ENCODE measurements around the gene TFPI.

DNA sequence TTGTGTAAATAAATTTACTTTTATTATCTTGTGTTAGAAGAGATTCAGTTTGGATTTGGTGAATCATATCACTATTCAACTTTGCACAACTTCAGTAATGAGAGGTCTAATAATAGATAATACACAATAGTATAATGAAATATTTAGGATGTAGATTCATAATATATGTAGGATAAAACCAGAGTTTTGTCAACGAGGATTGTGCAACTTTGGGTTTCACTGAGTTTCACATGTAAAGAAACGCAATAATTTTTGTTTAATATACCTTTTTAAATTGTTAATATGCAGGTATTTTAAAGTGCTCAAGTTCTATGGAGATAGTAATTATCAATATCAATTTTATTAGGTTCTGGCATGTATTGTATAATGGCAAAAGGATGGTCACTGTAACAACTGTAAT, 111.5 kb downstream of the TFPI start:
- TF ChIP-seq, protein P1, sequence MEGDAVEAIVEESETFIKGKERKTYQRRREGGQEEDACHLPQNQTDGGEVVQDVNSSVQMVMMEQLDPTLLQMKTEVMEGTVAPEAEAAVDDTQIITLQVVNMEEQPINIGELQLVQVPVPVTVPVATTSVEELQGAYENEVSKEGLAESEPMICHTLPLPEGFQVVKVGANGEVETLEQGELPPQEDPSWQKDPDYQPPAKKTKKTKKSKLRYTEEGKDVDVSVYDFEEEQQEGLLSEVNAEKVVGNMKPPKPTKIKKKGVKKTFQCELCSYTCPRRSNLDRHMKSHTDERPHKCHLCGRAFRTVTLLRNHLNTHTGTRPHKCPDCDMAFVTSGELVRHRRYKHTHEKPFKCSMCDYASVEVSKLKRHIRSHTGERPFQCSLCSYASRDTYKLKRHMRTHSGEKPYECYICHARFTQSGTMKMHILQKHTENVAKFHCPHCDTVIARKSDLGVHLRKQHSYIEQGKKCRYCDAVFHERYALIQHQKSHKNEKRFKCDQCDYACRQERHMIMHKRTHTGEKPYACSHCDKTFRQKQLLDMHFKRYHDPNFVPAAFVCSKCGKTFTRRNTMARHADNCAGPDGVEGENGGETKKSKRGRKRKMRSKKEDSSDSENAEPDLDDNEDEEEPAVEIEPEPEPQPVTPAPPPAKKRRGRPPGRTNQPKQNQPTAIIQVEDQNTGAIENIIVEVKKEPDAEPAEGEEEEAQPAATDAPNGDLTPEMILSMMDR (IDR thresholded peaks at IDR 0.05) = peak; percentile 14; the same call in 1 of the 2 replicates
- TF ChIP-seq, protein P2, sequence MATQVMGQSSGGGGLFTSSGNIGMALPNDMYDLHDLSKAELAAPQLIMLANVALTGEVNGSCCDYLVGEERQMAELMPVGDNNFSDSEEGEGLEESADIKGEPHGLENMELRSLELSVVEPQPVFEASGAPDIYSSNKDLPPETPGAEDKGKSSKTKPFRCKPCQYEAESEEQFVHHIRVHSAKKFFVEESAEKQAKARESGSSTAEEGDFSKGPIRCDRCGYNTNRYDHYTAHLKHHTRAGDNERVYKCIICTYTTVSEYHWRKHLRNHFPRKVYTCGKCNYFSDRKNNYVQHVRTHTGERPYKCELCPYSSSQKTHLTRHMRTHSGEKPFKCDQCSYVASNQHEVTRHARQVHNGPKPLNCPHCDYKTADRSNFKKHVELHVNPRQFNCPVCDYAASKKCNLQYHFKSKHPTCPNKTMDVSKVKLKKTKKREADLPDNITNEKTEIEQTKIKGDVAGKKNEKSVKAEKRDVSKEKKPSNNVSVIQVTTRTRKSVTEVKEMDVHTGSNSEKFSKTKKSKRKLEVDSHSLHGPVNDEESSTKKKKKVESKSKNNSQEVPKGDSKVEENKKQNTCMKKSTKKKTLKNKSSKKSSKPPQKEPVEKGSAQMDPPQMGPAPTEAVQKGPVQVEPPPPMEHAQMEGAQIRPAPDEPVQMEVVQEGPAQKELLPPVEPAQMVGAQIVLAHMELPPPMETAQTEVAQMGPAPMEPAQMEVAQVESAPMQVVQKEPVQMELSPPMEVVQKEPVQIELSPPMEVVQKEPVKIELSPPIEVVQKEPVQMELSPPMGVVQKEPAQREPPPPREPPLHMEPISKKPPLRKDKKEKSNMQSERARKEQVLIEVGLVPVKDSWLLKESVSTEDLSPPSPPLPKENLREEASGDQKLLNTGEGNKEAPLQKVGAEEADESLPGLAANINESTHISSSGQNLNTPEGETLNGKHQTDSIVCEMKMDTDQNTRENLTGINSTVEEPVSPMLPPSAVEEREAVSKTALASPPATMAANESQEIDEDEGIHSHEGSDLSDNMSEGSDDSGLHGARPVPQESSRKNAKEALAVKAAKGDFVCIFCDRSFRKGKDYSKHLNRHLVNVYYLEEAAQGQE (IDR thresholded peaks at IDR 0.05; ENCODE audit: insufficient read depth in 1 of 2, low read depth in 2 of 2, low read length in 1 of 2) = no peak

Data from Panc1 (cell line).